LNCAP (cell line): ENCODE results near the gene RGS13.

Experiments used
- CTCF ChIP-seq: fragments of 450-650 bp; IDR thresholded peaks from 2 replicates; pipeline ENCODE4 v1.5.1; 2017; ENCODE audit warnings: mild to moderate bottlenecking

The RGS13 gene

GRCh38 chr1:192635939-192636338 lies at the start of gene RGS13:
RGS13 (plus strand) TSS chr1:192636147; CDS start chr1:192644335, 8,188 bp downstream.
- no peak for TF ChIP-seq CTCF

GRCh38 chr1:192587386-192588266 lies 48.3 kb upstream of the RGS13 start:
- no peak for TF ChIP-seq CTCF

GRCh38 chr1:192588546-192588945 lies 47.4 kb upstream of the RGS13 start:
- TF ChIP-seq CTCF = no peak

GRCh38 chr1:192589813-192590212 lies 46.1 kb upstream of the RGS13 start:
- no peak for TF ChIP-seq CTCF

- TF ChIP-seq CTCF = no peak
Measured at GRCh38 chr1:192592517-192592916, 43.4 kb upstream of the RGS13 start.

GRCh38 chr1:192592981-192593708 lies 42.8 kb upstream of the RGS13 start:
- no peak for TF ChIP-seq CTCF

- no peak for TF ChIP-seq CTCF
Measured at GRCh38 chr1:192595299-192595698, 40.6 kb upstream of the RGS13 start.
